GM18868 (cell line): ENCODE results near the gene CENPV.
"Not testable (repeated sequence)": the region's sequence is repeated elsewhere in the genome, so short reads cannot be mapped to it uniquely, and the experiment has no call there.

Experiments used
- ATAC-seq: cut with Tn5 transposase; IDR thresholded peaks from one replicate; pipeline ENCODE4 v1.9.1; 2021; ENCODE audit warnings: mild to moderate bottlenecking, moderate library complexity; ENCODE audit not compliant: unreplicated experiment

The CENPV gene

DNA sequence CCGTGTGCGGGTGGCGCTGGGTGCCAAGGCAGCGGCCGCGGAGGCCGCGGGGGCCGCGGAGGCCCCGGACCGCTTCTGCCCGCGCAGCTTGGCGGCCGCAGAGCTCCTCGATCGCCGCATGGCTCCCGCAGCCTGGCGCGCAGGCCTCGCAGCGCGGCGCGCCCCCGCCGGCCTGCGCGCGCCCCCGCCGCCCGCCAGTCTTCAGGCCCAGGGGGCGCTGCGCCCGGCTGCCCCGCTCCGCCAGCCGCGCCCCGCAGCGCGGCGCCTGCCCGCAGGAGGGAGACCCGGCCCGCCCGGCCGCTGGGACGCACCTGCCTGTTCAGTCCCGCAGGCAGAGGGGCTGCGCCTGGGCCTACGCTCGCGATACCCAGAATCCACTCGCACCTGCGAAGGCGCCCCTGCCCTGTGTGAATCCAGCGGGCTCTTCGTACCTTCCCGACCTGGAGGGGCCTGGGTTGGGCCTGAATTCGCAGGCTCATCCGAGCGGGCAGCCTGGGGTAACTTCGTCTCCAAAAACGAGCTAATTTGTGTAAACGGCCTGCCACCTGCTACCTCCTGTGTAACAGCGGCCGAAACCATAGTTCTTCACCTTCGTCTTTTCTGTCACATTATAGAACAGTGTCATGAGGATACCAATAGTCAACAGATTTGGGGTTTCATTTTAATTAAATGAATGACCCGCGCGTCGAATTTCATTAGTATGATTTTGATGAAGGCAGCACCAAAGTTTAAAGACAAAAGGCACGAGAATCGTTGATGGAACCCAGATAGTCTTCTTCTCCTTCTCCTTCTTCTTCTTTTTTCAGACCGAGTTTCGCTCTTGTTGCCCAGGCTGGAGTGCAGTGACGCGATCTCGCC lies at the start of gene CENPV:
Gene CENPV (minus strand): TSS at position 153 of the 858 bp plus-strand sequence. CDS start 33 bp downstream, at position 120.
- ATAC-seq: peak; percentile 65

DNA sequence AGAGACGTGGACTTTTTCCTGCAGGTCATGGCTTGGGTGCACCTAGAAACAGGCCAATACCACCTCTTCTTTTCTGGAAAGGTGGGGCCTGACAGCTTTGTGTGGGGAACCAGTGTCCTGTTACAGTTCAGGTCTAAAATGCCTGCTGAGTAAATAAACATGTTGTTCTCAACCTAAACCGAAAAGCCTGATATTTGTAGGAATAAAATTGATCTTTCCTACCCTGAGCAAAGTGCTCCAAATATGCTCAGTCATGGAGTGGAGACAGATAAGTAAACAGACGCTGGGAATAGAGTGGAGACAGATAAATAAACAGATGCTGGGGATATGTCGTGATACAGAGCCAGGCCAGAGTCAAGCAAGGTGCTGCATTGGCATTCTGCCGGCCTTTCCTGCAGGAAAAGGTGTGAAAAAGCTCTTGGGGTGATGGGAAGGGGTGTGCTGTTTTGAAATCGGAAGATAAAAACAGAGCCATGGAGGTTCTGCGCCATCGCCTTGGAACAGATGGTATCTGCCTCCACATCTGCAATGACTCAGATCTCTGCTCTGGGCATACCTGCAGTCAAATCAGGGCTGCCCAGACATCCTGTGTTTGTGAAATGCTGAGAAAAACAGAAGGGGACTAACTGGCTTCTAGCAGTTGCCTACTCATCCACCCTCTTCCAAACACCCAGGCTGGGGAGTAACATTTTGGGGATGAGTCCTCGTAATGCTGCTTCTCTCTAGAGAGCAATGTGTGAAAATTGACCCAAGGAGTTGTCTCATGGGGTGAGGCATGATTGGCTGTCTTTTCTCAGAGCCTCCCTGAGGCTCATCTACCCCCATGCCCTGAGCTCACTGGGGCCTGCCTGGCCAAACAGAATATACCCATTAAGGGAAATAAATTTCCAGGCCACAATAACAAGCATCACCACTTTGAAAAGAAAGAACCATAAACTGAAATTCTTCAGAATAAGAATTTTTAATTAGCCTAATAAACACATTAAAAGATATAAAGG lies 45.3 kb upstream of the CENPV start:
- ATAC-seq: peak; percentile 97

DNA sequence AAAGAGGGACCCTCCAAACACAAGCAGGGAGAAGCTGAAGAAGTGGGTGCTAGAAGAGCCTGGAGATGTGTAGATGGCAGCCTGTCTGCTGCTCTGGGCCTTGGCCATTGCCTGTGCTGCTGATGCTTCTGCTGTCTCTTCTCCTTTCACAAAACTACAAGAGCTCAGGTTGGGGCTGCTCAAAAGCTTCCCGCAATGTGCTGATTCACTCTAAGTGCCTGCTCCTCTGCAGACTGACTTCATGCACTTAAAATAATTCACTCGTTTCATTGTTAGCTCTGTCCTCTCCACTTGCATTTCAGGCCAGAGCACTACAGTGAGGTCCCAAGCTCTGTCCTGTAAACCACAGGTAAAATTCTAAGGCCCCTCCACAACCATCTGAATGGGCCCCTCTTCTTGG lies 43.4 kb upstream of the CENPV start:
- ATAC-seq: not testable (repeated sequence)

DNA sequence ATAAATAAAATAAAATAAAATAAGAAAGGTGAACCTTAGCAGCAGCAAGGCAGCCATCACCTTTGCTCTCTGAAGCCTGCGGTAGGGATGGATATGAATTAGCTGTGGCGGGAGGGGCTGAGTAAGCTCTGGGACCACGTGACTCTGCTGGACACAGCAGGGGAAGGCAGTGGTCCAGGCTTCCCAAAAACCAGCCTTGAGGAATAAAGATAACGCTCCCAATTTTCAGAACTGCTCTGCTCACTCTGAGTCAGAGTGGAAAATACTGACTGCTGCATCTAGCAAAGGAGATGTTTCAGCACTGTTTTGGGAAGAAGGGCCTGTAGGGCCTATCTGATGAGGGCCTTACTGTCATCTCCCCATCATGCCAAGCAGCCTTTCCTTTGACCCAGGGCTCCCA lies 42.6 kb upstream of the CENPV start:
- not testable (repeated sequence) for ATAC-seq

- not testable (repeated sequence) for ATAC-seq
Measured at GRCh38 chr17:16392491-16392890, 39.2 kb upstream of the CENPV start.

DNA sequence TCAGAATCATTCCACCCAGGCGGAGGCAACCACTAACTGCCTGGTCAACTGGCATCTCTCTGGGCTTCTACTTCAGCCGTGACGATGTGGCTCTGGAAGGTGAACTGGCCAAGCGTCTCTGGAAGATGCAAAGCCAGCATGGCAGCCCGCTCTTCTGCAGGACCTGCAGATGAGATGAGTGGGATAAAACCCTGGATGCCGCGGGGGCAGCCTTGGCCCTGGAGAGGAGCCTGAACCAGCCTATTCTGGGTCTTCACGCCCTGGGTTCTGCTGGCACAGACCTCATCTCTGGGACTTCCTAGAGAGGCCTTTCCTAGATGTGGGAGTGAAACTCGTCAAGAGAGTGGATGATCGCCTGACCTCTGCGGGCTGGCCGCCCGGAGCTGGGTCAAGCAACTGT lies 38.2 kb upstream of the CENPV start:
- ATAC-seq: no peak

GRCh38 chr17:16386126-16386507 lies 32.8 kb upstream of the CENPV start:
- not testable (repeated sequence) for ATAC-seq

GRCh38 chr17:16384557-16384956 lies 31.3 kb upstream of the CENPV start:
- ATAC-seq: no peak

GRCh38 chr17:16383772-16384287 lies 30.6 kb upstream of the CENPV start:
- no peak for ATAC-seq

- ATAC-seq: no peak
Measured at GRCh38 chr17:16383216-16383615, 29.9 kb upstream of the CENPV start.

DNA sequence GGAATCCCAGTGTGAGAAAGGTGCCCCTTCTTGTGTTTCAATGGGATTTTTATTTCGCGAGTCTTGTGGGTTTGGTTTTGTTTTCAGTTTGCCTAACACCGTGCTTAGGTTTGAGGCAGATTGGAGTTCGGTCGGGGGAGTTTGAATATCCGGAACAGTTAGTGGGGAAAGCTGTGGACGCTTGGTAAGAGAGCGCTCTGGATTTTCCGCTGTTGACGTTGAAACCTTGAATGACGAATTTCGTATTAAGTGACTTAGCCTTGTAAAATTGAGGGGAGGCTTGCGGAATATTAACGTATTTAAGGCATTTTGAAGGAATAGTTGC lies 28.2 kb upstream of the CENPV start:
- no peak for ATAC-seq

GRCh38 chr17:16380640-16381495 lies 27.6 kb upstream of the CENPV start, which contains the start of gene UBB:
Gene UBB, plus strand, starts transcription at chr17:16381091. Its CDS starts 817 bp downstream, at chr17:16381908.
- ATAC-seq: peak; percentile 90

- ATAC-seq: no peak
Measured at GRCh38 chr17:16379654-16380053, 26.4 kb upstream of the CENPV start.

DNA sequence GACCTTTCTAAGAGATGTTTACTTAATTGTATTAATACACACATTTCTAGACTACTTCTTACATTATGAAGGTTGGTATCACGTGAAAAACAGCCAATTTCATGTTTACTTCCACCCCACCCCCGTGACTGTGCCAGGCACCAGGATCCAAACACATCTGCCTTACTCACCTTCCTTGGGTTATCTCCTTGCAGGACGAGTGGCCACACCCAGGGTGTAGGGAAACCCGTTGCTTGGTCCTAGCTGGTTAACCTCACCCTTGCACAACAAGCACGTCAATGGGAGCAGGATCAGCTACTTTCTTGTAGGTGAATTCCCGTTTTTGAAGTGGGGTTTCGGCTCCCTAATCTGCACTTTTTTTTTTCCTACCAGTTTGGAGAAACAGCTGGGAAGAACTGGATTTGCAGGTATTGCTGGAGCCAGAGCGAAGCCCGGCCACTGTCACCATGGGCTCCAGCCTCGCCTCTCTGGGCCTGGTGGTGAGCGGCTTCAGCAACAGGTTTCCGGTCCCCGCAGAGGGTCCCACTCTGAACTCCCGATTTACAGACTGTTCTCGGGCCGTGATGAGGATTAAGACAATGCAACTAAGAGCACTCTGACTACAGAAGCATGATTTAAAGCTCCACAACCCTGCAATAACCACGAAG lies 25.5 kb upstream of the CENPV start:
- ATAC-seq: no peak

- ATAC-seq: no peak
Measured at GRCh38 chr17:16377941-16378341, 24.7 kb upstream of the CENPV start.

DNA sequence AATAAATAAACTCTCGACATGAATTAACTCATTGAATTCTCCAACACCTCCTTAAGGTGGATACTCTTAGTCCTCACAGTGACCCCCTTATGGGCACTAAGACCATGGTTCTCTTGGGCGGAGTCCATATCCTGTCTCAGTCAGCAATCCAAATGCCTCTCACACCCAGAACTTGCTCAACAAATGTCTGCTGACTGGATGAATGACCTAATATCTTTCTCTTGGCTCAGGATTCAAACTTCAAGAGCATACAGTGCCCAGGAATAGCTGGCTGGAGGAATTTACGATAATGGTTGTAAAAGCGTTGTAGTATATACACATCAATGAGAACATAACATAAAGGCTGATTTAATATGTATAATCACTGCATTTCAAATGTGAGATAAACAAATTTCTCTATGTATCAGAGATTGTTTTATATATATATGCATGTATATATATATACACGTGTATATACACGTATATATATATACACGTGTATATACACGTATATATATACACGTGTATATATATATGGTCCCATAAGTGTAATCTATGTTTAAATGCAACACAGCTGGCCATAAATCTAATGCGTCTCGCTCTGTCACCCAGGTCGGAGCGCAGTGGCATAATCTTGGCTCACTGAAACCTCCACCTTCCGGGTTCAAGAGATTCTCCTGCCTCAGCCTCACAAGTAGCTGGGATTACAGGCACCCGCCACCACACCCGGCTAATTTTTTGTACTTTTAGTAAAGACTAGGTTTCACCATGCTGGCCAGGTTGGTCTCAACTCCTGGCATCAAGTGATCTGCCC lies 21.1 kb upstream of the CENPV start:
- no peak for ATAC-seq

GRCh38 chr17:16371742-16372141 lies 18.5 kb upstream of the CENPV start:
- no peak for ATAC-seq

- ATAC-seq: no peak
Measured at GRCh38 chr17:16364625-16365024, 11.4 kb upstream of the CENPV start.
